Measurements from ENCODE around the gene RSPH6A.
A peak's percentile ranks its signal among the peaks of the same experiment; 100 is the strongest.

RSPH6A gene

GRCh38 chr19:45785781-45786532 is 29.2 kb downstream of the RSPH6A start:
- Histone ChIP-seq H3K23ac (ENCODE audit: low read length in 2 of 2) (no peak overlapping the region), H3K9me3 (ENCODE audit: control insufficient read depth, low read length) (no peaks in the 10 kb centered on the region), H3K4me1 (ENCODE audit: control insufficient read depth, insufficient read depth, low read depth, low read length) (peaks cover 39% of the 10 kb centered on the region), H4K91ac (ENCODE audit: low read length) (no peak overlapping the region), H2AFZ (ENCODE audit: low read depth, low read length) (no peak overlapping the region), H2AK5ac (ENCODE audit: low read length, severe bottlenecking) (no peak overlapping the region), H4K8ac (ENCODE audit: low read length) (no peak overlapping the region), H3K4me2 (ENCODE audit: low read length, poor library complexity, severe bottlenecking) (no peak overlapping the region), H2BK15ac (ENCODE audit: low read depth, poor library complexity, severe bottlenecking) (peak overlapping the region; percentile 21), H3K14ac (ENCODE audit: low read length in 2 of 2) (no peak overlapping the region), H3K79me1 (replicated peaks; ENCODE audit: low read length, poor library complexity, severe bottlenecking) (peaks cover 36% of the 10 kb centered on the region), H3K9ac (ENCODE audit: low read length) (no peak overlapping the region), H3K4ac (ENCODE audit: low read depth in 1 of 2, low read length in 2 of 2) (no peak overlapping the region), H3K36me3 (ENCODE audit: control insufficient read depth in 1 of 2, insufficient read depth in 2 of 2, low read depth in 1 of 2, low read length in 2 of 2) (peaks cover 53 to 66% of the 10 kb centered on the region in 2 experiments), H3K18ac (ENCODE audit: low read depth in 1 of 2, low read length in 2 of 2) (no peak overlapping the region), H2BK120ac (ENCODE audit: low read depth, low read length) (no peak overlapping the region), H3K27ac (ENCODE audit: low read length, poor library complexity, severe bottlenecking) (no peak overlapping the region), H3K4me3 (ENCODE audit: insufficient read depth in 1 of 2, low read depth in 1 of 2, low read length in 2 of 2) (no peak overlapping the region), H2BK5ac (ENCODE audit: low read depth, low read length, poor library complexity, severe bottlenecking) (no peak overlapping the region), H3K27me3 (ENCODE audit: control insufficient read depth in 1 of 2, insufficient read depth in 1 of 2, low read length in 2 of 2) (no peaks in the 10 kb centered on the region), H2BK12ac (ENCODE audit: low read length in 2 of 2) (no peak overlapping the region)
- no peak for DNase-seq
- 97% methylated on average over 56 of the region's 57 CpGs for WGBS

GRCh38 chr19:45785097-45785496 is 30.0 kb downstream of the RSPH6A start:
- no peaks in the 10 kb centered on the region for H3K27me3 ChIP-seq (ENCODE audit: control insufficient read depth in 1 of 2, insufficient read depth in 1 of 2, low read length in 2 of 2)
- no peak overlapping the region for H3K23ac ChIP-seq (ENCODE audit: low read length in 2 of 2)
- no peak overlapping the region for H2AFZ ChIP-seq (ENCODE audit: low read depth, low read length)
- H3K27ac ChIP-seq (ENCODE audit: low read length, poor library complexity, severe bottlenecking): no peak overlapping the region
- no peak overlapping the region for H2AK5ac ChIP-seq (ENCODE audit: low read length, severe bottlenecking)
- H3K18ac ChIP-seq (ENCODE audit: low read depth in 1 of 2, low read length in 2 of 2): no peak overlapping the region
- peak overlapping the region; percentile 38 for H2BK15ac ChIP-seq (ENCODE audit: low read depth, poor library complexity, severe bottlenecking)
- peaks cover 44% of the 10 kb centered on the region for H3K4me1 ChIP-seq (ENCODE audit: control insufficient read depth, insufficient read depth, low read depth, low read length)
- no peak overlapping the region for H3K14ac ChIP-seq (ENCODE audit: low read length in 2 of 2)
- H2BK12ac ChIP-seq (ENCODE audit: low read length in 2 of 2): peak overlapping the region in 1 of 2 experiments; percentile 2
- no peak overlapping the region for H4K8ac ChIP-seq (ENCODE audit: low read length)
- peak overlapping the region; percentile 2 for H3K9ac ChIP-seq (ENCODE audit: low read length)
- no peak overlapping the region for H2BK5ac ChIP-seq (ENCODE audit: low read depth, low read length, poor library complexity, severe bottlenecking)
- peaks cover 48 to 59% of the 10 kb centered on the region in 2 experiments for H3K36me3 ChIP-seq (ENCODE audit: control insufficient read depth in 1 of 2, insufficient read depth in 2 of 2, low read depth in 1 of 2, low read length in 2 of 2)
- no peak for DNase-seq
- peaks cover 41% of the 10 kb centered on the region for H3K79me1 ChIP-seq (replicated peaks; ENCODE audit: low read length, poor library complexity, severe bottlenecking)
- 92% methylated on average over 5 of the region's 5 CpGs for WGBS
- no peak overlapping the region for H3K4ac ChIP-seq (ENCODE audit: low read depth in 1 of 2, low read length in 2 of 2)
- H3K4me2 ChIP-seq (ENCODE audit: low read length, poor library complexity, severe bottlenecking): no peak overlapping the region
- no peaks in the 10 kb centered on the region for H3K9me3 ChIP-seq (ENCODE audit: control insufficient read depth, low read length)
- H3K4me3 ChIP-seq (ENCODE audit: insufficient read depth in 1 of 2, low read depth in 1 of 2, low read length in 2 of 2): no peak overlapping the region
- peak overlapping the region; percentile 37 for H4K91ac ChIP-seq (ENCODE audit: low read length)
- no peak overlapping the region for H2BK120ac ChIP-seq (ENCODE audit: low read depth, low read length)

GRCh38 chr19:45784096-45784495 is 31.0 kb downstream of the RSPH6A start:
- no peak overlapping the region for H3K4me2 ChIP-seq (ENCODE audit: low read length, poor library complexity, severe bottlenecking)
- peaks cover 46 to 63% of the 10 kb centered on the region in 2 experiments for H3K36me3 ChIP-seq (ENCODE audit: control insufficient read depth in 1 of 2, insufficient read depth in 2 of 2, low read depth in 1 of 2, low read length in 2 of 2)
- H2BK5ac ChIP-seq (ENCODE audit: low read depth, low read length, poor library complexity, severe bottlenecking): no peak overlapping the region
- no peak overlapping the region for H4K8ac ChIP-seq (ENCODE audit: low read length)
- H3K4me3 ChIP-seq (ENCODE audit: insufficient read depth in 1 of 2, low read depth in 1 of 2, low read length in 2 of 2): no peak overlapping the region
- peak overlapping the region in 1 of 2 experiments; percentile 79 for H3K18ac ChIP-seq (ENCODE audit: low read depth in 1 of 2, low read length in 2 of 2)
- H3K4ac ChIP-seq (ENCODE audit: low read depth in 1 of 2, low read length in 2 of 2): peak overlapping the region in 1 of 2 experiments; percentile 24
- H2BK15ac ChIP-seq (ENCODE audit: low read depth, poor library complexity, severe bottlenecking): peak overlapping the region; percentile 38
- H3K9me3 ChIP-seq (ENCODE audit: control insufficient read depth, low read length): no peaks in the 10 kb centered on the region
- no peak overlapping the region for H3K14ac ChIP-seq (ENCODE audit: low read length in 2 of 2)
- WGBS: 88% methylated on average over 4 of the region's 4 CpGs
- peak overlapping the region; percentile 46 for H4K91ac ChIP-seq (ENCODE audit: low read length)
- peaks cover 48% of the 10 kb centered on the region for H3K4me1 ChIP-seq (ENCODE audit: control insufficient read depth, insufficient read depth, low read depth, low read length)
- peak overlapping the region; percentile 66 for H2AK5ac ChIP-seq (ENCODE audit: low read length, severe bottlenecking)
- peaks cover 48% of the 10 kb centered on the region for H3K79me1 ChIP-seq (replicated peaks; ENCODE audit: low read length, poor library complexity, severe bottlenecking)
- no peaks in the 10 kb centered on the region for H3K27me3 ChIP-seq (ENCODE audit: control insufficient read depth in 1 of 2, insufficient read depth in 1 of 2, low read length in 2 of 2)
- H3K23ac ChIP-seq (ENCODE audit: low read length in 2 of 2): no peak overlapping the region
- no peak for DNase-seq
- peak overlapping the region; percentile 87 for H3K9ac ChIP-seq (ENCODE audit: low read length)
- no peak overlapping the region for H2BK12ac ChIP-seq (ENCODE audit: low read length in 2 of 2)
- no peak overlapping the region for H2AFZ ChIP-seq (ENCODE audit: low read depth, low read length)
- peak overlapping the region; percentile 77 for H2BK120ac ChIP-seq (ENCODE audit: low read depth, low read length)
- no peak overlapping the region for H3K27ac ChIP-seq (ENCODE audit: low read length, poor library complexity, severe bottlenecking)

All from mesenchymal stem cell (in vitro differentiated cells and primary cell).